Fibroblast of lung (primary cell): Measurements from ENCODE around the gene MACROD2. TPM values are rescaled to one million over a fixed set of nuclear protein-coding genes. Genes with fewer than 3 reads are reported as not detected.

Source experiments
- DNase-seq, 2 donors: peaks; one replicate each; pipeline versions ENCODE4 v3.0.0 to v3.0.0-alpha.2; 2010; ENCODE audit warnings: low read depth in 2 of 2
- H2AFZ ChIP-seq: 2 replicates; pipeline ENCODE4 v1.5.1; 2012; ENCODE audit warnings: low read length, control low read depth, inconsistent platforms
- H3K27ac ChIP-seq: 2 replicates; pipeline ENCODE4 v1.5.1; 2011; ENCODE audit warnings: low read length, control low read depth; ENCODE audit not compliant: insufficient read depth
- H3K27me3 ChIP-seq: 2 replicates; pipeline ENCODE4 v1.5.1; 2011; ENCODE audit warnings: mild to moderate bottlenecking, low read length; ENCODE audit not compliant: control insufficient read depth, insufficient read depth
- H3K36me3 ChIP-seq: 2 replicates; pipeline ENCODE4 v1.5.1; 2011; ENCODE audit warnings: low read length; ENCODE audit not compliant: control insufficient read depth, insufficient read depth
- H3K4me1 ChIP-seq: 2 replicates; pipeline ENCODE4 v1.5.1; 2011; ENCODE audit warnings: low read length; ENCODE audit not compliant: control insufficient read depth, insufficient read depth; ENCODE audit errors: extremely low read depth
- H3K4me2 ChIP-seq: 2 replicates; pipeline ENCODE4 v1.5.1; 2011; ENCODE audit warnings: low read length, control low read depth; ENCODE audit not compliant: insufficient read depth; ENCODE audit errors: extremely low read depth
- H3K4me3 ChIP-seq, 4 experiments: fragments of 200-600 bp in 1 of 4; sonication (generic) in 1 of 4; replicated peaks in 1 of 4; 2 replicates each; pipeline ENCODE4 v1.5.1; 2011 to 2016; ENCODE audit warnings: low read length in 4 of 4, low read depth in 3 of 4, mild to moderate bottlenecking in 3 of 4, control low read depth in 2 of 4, inconsistent platforms in 1 of 4, mixed read lengths in 1 of 4; ENCODE audit not compliant: insufficient read depth in 1 of 4; ENCODE audit errors: control extremely low read depth in 1 of 4
- H3K79me2 ChIP-seq: 2 replicates; pipeline ENCODE4 v1.5.1; 2012; ENCODE audit warnings: mild to moderate bottlenecking, low read length, inconsistent platforms; ENCODE audit not compliant: control insufficient read depth, insufficient read depth
- H3K9ac ChIP-seq: 2 replicates; pipeline ENCODE4 v1.5.1; 2011; ENCODE audit warnings: mild to moderate bottlenecking, low read length, control low read depth; ENCODE audit not compliant: insufficient read depth
- H3K9me3 ChIP-seq: 2 replicates; pipeline ENCODE4 v1.5.1; 2012; ENCODE audit warnings: low read depth, low read length; ENCODE audit not compliant: control insufficient read depth, insufficient read depth
- H4K20me1 ChIP-seq: 2 replicates; pipeline ENCODE4 v1.5.1; 2011; ENCODE audit warnings: low read length; ENCODE audit not compliant: control insufficient read depth, insufficient read depth; ENCODE audit errors: extremely low read depth
- CTCF ChIP-seq, 2 donors: IDR thresholded peaks in 1 of 2; conservative IDR thresholded peaks in 1 of 2; 1 replicate in 1 of 2; 2 replicates in 1 of 2; pipeline ENCODE4 v1.5.1; 2011 to 2012; ENCODE audit warnings: low read length in 2 of 2, control low read depth in 1 of 2, inconsistent platforms in 1 of 2, low read depth in 1 of 2, mild to moderate bottlenecking in 1 of 2
- EZH2 ChIP-seq: IDR thresholded peaks from 2 replicates; pipeline ENCODE4 v1.5.1; 2012; ENCODE audit warnings: low read length, control low read depth, mild to moderate bottlenecking; ENCODE audit errors: missing control alignments
- polyA plus RNA-seq, 2 donors: library from polyadenylated mRNA; depleted of rRNA in 1 of 2; stranded (reverse) in 1 of 2; unstranded in 1 of 2; fragments of >200 nt; gene quantifications; 2 replicates each; pipeline ENCODE4 v1.2.1, GENCODE V29; 2011 to 2012; ENCODE audit warnings: missing spikeins in 1 of 2
- total RNA-seq: library from RNA; depleted of rRNA; stranded (reverse); fragments of >200 nt; gene quantifications from 2 replicates; pipeline ENCODE4 v1.2.1, GENCODE V29; 2014

The MACROD2 gene
- total and polyA plus RNA-seq, 2 donors (not counting 1 experiment from before 2014, with no cell fraction given), result 0.54 to 1.7 TPM

- no peaks in the 10 kb centered on the region for H3K79me2 ChIP-seq
- no peaks in the 10 kb centered on the region for H3K36me3 ChIP-seq
- H2AFZ ChIP-seq, result no peak overlapping the region
- no peak overlapping the region for H3K27ac ChIP-seq
- TF ChIP-seq EZH2 (no peak), CTCF (conservative IDR thresholded peaks at IDR 0.05 in 1 of 2, IDR thresholded peaks at IDR 0.05 in 1 of 2; ENCODE audit: low read depth in 1 of 2, low read length in 2 of 2) (no peak)
- H3K9me3 ChIP-seq, result no peaks in the 10 kb centered on the region
- no peak for DNase-seq
- no peaks in the 10 kb centered on the region for H3K4me1 ChIP-seq
- H4K20me1 ChIP-seq, result no peaks in the 10 kb centered on the region
- H3K9ac ChIP-seq, result no peak overlapping the region
- no peaks in the 10 kb centered on the region for H3K27me3 ChIP-seq
- H3K4me3 ChIP-seq, result no peak overlapping the region
- H3K4me2 ChIP-seq, result no peak overlapping the region
Measured at GRCh38 chr20:14950633-14951032, 955.3 kb downstream of the MACROD2 start.

- no peaks in the 10 kb centered on the region for H4K20me1 ChIP-seq
- no peaks in the 10 kb centered on the region for H3K79me2 ChIP-seq
- no peaks in the 10 kb centered on the region for H3K9me3 ChIP-seq
- H3K4me2 ChIP-seq, result no peak overlapping the region
- DNase-seq, result peak in 1 of 2 donors; percentile 15
- no peak overlapping the region for H2AFZ ChIP-seq
- no peaks in the 10 kb centered on the region for H3K27me3 ChIP-seq
- no peaks in the 10 kb centered on the region for H3K4me1 ChIP-seq
- H3K27ac ChIP-seq, result no peak overlapping the region
- no peak overlapping the region for H3K9ac ChIP-seq
- no peaks in the 10 kb centered on the region for H3K36me3 ChIP-seq
- TF ChIP-seq EZH2 (no peak), CTCF (conservative IDR thresholded peaks at IDR 0.05 in 1 of 2, IDR thresholded peaks at IDR 0.05 in 1 of 2; ENCODE audit: low read depth in 1 of 2, low read length in 2 of 2) (no peak)
- H3K4me3 ChIP-seq, result no peak overlapping the region
Measured at GRCh38 chr20:14951105-14951504, 955.8 kb downstream of the MACROD2 start.

GRCh38 chr20:14951707-14952418, 956.5 kb downstream of the MACROD2 start:
- H3K4me3 ChIP-seq, result no peak overlapping the region
- no peaks in the 10 kb centered on the region for H4K20me1 ChIP-seq
- H3K9ac ChIP-seq, result no peak overlapping the region
- H3K4me1 ChIP-seq, result no peaks in the 10 kb centered on the region
- no peaks in the 10 kb centered on the region for H3K9me3 ChIP-seq
- H3K36me3 ChIP-seq, result no peaks in the 10 kb centered on the region
- DNase-seq, result peak; percentile 5 to 64
- H3K79me2 ChIP-seq, result no peaks in the 10 kb centered on the region
- TF ChIP-seq EZH2 (no peak), CTCF (conservative IDR thresholded peaks at IDR 0.05 in 1 of 2, IDR thresholded peaks at IDR 0.05 in 1 of 2; ENCODE audit: low read depth in 1 of 2, low read length in 2 of 2) (no peak)
- no peak overlapping the region for H3K27ac ChIP-seq
- no peak overlapping the region for H2AFZ ChIP-seq
- H3K27me3 ChIP-seq, result no peaks in the 10 kb centered on the region
- H3K4me2 ChIP-seq, result no peak overlapping the region
